Endothelial cell of umbilical vein (primary cell): ENCODE data around the gene CNOT6. TPM values are rescaled to one million over a fixed set of nuclear protein-coding genes. Genes with fewer than 3 reads are reported as not detected.

Experiments used
- polyA plus RNA-seq, 4 experiments: library from polyadenylated mRNA; depleted of rRNA in 3 of 4; stranded (reverse) in 3 of 4; unstranded in 1 of 4; fragments of >200 nt; gene quantifications; 2 replicates each; pipeline versions ENCODE4 v1.2.1 to v1.2.3, GENCODE V29; 2011 to 2012; ENCODE audit warnings: missing spikeins in 1 of 4
- small RNA-seq: library from RNA; depleted of rRNA; stranded (forward); fragments of <200 nt; gene quantifications from one replicate; pipeline ENCODE3, GENCODE V24; 2012; ENCODE audit warnings: low replicate concordance, low read depth; ENCODE audit not compliant: insufficient read depth, insufficient read length
- total RNA-seq: library from RNA; stranded (reverse); gene quantifications from 2 replicates; pipeline ENCODE4 v1.2.3, GENCODE V29; 2021

The CNOT6 gene
- total and polyA plus RNA-seq, 2 donors (not counting 3 experiments of a cell fraction or from before 2014, with no cell fraction given), result 9.2 to 33.8 TPM

Small RNAs within 50 kb of the gene (small RNA-seq; reads per million reads assigned to genes)
- not detected for gene RNU6-525P

Other genes starting within 250 kb of the CNOT6 start
- gene MAPK9, start 202.3 kb upstream of the CNOT6 start, total RNA-seq, result 34.8 and 38.0 TPM in 2 replicates
- 16.3 and 24.6 TPM in 2 replicates for gene MAPK9, start 202.3 kb upstream of the CNOT6 start, polyA plus RNA-seq
- gene GFPT2, start 141.0 kb upstream of the CNOT6 start, total RNA-seq, result 4.5 and 5.5 TPM in 2 replicates
- 3.2 and 4.3 TPM in 2 replicates for gene GFPT2, start 141.0 kb upstream of the CNOT6 start, polyA plus RNA-seq
- gene SCGB3A1, start 97.1 kb downstream of the CNOT6 start, total RNA-seq, result 0.73 TPM in 1 of 2 replicates, not detected in the other
- 0.22 TPM in 1 of 2 replicates, not detected in the other for gene SCGB3A1, start 97.1 kb downstream of the CNOT6 start, polyA plus RNA-seq
- 66.5 and 71.5 TPM in 2 replicates for gene FLT4, start 155.2 kb downstream of the CNOT6 start, total RNA-seq
- gene FLT4, start 155.2 kb downstream of the CNOT6 start, polyA plus RNA-seq, result 44.4 and 50.9 TPM in 2 replicates
- gene OR2Y1, start 245.7 kb downstream of the CNOT6 start, total RNA-seq, result not detected in 2 replicates
- gene OR2Y1, start 245.7 kb downstream of the CNOT6 start, polyA plus RNA-seq, result not detected in 2 replicates